ENCODE data around the gene PSME2.
"Not testable (repeated sequence)": the region's sequence is repeated elsewhere in the genome, so short reads cannot be mapped to it uniquely, and the experiment has no call there.

Gene PSME2

DNA sequence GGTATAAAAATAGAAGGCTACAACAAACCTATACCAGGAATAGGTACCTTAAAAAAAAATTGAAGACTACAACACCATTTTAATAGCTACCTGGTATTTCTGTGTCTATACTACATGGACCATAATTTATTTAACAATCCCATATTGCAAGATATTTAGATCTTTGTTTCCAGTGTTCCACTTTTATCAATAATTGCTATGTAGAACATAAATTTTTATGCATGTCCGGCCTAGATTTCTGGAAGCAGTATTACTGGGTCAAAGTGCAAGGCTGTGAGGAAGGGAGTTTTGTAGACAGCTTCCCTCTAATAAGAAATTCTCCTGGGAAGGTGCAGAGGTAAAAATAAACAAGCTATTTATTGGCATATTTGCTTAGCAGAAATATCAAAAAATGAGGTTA is 35.9 kb downstream of the PSME2 start:
- DNase-seq = no peak

DNA sequence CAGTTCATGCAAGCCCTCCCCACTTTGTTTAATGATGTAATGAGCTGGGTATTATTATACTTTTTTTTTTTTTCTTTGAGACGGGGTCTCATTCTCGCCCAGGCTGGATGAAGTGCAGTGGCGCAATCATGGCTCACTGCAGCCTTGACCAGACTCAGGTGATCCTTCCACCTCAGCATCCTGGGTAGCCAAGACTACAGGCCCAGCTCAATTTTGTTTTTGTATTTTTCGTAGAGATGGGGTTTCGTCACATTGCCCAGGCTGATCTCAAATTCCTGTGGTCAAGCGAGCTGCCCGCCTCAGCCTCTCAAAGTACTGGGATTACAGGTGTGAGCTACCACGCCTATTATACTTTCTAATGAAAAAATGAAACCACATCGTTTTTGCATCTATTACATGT is 36.4 kb downstream of the PSME2 start:
- DNase-seq = no peak

DNA sequence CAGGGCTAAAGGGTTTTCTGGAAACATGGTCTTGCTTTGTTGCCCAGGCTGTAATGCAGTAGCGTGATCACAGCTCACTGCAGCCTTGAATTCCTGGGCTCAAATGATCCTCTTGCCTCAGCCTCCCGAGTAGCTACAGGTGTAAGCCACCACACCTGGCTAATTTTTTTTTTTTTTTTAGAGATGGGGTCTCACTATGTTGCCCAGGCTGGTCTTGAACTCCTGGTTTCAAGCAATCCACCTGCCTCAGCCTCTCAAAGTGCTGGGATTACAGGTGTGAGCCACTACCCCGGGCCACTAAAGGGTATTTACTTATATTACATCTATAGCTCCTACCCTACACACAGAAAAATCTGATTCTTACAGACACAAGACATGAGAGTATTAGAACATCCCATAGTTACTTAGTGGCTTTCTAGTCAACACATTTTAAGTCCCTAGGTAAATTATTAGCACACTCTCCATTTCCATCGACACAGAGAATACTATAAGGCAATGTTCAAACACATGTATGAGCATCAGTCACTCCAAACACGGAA is 38.0 kb downstream of the PSME2 start:
- no peak for DNase-seq

DNA sequence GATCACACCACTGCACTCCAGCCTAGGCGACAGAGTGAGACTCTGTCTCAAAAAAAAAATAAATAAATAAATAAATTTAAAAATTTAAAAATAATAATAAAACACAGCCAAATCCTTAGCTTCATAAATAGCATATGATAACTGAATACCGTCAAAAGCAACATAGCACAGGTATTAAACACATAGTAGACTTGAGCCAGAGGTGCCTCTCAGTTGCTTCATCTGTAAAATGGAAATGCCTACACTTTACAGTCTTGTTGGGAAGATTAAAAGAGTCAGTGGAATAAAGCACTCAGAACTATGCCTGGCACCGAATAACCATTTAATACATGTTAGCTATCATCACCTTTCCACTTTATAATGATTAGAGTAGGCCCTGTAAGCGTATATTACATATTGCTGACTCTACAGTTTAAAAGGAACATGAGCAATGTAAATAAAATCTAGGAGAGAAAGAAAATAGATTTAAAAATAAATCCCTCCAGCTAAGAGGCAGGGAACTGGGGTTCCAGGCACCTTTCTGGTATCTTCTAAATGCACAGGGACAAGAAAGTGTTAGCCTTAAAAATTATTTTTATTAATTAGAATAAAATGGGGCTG is 39.6 kb downstream of the PSME2 start:
- DNase-seq = no peak

DNA sequence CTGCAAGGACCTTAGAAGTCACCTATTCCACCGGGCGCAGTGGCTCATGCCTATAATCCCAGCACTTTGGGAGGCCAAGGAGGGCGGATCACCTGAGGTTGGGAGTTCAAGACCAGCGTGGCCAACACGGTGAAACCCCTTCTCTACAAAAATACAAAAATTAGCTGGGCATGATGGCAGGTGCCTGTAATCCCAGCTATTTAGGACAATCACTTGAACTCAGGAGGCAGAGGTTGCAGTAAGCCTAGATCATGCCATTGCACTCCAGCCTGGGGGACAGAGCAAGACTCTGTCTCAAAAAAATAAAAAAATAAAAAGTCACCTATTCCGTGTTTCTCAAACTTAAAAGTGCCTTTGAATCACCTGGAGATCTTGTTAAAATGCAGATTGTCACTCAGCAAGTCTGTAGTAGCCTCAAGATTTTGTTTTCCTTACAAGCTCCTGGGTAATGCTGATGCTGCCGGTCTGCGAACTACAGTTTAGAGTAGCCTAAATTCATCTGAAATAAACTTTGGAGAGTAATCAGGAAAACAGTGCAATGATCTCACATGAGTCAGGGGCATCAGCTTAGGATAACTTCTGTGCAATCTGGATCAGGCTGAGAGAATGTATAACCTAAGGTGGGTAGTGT is 40.7 kb downstream of the PSME2 start:
- DNase-seq = not testable (repeated sequence)

DNA sequence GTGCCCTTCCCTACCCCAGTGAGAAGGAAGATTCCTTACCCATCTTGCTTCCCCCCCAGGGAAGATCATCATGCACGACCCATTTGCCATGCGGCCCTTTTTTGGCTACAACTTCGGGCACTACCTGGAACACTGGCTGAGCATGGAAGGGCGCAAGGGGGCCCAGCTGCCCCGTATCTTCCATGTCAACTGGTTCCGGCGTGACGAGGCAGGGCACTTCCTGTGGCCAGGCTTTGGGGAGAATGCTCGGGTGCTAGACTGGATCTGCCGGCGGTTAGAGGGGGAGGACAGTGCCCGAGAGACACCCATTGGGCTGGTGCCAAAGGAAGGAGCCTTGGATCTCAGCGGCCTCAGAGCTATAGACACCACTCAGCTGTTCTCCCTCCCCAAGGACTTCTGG is 43.0 kb downstream of the PSME2 start:
- no peak for DNase-seq

DNA sequence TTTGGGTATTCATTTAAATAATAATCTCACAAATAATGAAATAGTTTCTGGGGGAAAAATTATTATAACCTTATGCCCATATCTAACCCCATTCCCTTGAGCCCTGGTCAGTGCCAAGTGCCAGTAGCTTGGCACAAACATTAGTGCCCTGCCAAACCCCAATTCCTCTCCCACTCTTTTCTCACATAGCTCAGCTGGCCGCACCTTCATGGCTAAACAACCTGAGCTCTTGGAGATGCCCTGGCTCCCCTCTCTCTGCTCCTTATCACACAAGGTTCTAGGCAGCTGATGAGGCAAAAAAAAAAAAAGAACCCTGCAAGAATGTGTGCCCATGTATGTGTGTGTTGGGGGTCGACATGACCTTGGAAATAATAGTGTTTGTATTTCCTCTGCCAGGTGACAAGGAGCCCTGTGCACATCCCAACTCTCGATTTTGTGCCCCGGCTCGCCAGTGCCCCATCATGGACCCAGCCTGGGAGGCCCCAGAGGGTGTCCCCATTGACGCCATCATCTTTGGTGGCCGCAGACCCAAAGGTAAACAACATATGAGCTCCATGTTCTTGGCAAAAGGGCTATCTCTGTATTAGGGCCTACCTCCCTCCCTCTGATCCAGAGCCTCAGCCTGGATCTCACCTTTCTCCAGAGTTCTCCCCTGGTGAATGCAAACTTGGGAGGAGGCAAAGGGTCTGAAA is 43.9 kb downstream of the PSME2 start:
- no peak for DNase-seq

DNA sequence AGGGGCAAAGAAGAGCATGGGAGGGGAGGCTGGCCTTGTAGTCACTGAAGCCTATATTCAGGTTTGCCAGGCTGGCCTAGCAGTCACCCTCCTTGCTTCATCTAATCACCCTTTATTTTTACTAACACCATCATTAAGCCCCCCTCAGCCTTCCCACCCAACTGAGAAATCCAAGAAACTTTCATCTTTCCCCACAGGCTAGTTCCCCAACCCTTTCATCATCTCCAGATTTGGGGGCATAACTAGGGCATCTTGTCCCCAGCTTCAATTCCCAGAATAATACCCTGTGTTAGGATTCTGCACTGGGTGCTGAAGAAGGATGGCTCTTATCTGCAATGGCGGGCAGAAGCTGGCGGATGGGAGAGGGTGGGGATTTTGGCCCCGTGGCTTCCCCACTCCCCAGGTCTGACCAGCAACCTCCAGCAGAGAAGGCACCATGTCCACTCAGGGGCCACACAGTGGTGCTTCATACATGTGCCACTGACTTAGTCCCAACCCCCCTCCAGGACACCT is 45.4 kb downstream of the PSME2 start:
- DNase-seq = no peak

DNA sequence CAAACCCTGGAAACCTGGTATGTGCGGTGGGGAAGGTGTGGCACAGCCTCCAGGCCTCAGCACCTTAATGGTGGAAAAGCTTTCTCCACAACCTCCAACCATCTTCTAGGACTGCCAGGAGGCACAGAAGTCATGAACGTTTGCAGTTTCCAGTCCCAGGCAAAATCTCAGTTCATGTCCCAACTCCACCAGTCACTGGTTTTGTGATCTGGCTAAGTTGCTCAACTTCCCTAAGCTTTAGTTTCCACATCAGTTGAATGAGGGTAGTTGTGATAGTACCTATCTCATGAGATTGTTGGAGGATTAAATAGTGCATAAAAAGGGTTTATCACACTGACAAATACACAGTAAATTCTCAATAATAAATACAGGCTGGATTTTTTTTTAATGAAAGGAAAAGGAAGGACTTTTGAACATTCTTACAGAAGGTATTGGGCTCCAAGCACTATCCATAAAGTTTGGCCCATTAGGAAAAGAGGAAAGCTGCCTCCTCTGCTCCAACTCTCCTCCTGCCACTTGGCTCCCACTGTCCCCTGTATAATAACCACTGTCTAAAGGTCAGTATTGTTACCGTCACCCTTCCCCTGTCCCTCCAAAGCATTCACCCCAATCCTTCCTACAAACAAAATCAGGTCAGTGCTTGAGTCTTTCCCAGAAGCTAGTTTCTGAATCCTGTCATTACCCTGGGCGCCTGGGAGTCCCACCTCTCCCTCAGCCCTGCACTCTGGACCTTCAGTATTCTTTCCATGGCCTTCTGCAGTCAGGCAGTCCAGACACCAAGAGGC is 46.0 kb downstream of the PSME2 start:
- DNase-seq = no peak

DNA sequence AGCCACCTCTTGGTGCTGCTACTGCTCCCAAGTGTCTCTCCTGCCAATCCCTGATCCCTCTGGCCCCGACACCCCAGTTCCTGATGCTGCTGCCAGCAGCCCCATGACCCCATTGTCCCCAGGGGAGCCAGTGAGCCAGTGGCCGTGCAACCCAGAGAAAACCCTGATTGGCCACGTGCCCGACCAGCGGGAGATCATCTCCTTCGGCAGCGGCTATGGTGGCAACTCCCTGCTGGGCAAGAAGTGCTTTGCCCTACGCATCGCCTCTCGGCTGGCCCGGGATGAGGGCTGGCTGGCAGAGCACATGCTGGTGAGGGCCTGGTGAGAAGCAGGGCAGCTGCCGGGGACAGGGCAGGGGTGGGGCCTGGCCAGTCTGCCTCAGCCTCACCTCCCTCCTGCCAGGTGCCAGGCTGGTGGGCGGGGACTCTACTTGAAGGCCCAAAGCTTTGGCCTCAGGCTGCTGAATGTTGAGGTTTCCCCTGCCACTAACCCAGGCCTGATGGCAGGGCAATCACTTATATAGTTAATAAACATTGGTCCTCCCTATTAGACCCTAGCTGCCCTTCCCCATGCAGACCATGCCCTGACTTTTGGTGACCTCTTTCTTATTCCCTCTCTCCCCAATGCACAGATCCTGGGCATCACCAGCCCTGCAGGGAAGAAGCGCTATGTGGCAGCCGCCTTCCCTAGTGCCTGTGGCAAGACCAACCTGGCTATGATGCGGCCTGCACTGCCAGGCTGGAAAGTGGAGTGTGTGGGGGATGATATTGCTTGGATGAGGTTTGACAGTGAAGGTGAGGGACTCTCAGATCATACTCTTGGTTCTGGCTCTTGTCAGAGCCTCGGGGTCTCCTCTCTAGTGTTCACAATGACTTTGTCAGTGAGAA is 47.2 kb downstream of the PSME2 start:
- DNase-seq = no peak

DNA sequence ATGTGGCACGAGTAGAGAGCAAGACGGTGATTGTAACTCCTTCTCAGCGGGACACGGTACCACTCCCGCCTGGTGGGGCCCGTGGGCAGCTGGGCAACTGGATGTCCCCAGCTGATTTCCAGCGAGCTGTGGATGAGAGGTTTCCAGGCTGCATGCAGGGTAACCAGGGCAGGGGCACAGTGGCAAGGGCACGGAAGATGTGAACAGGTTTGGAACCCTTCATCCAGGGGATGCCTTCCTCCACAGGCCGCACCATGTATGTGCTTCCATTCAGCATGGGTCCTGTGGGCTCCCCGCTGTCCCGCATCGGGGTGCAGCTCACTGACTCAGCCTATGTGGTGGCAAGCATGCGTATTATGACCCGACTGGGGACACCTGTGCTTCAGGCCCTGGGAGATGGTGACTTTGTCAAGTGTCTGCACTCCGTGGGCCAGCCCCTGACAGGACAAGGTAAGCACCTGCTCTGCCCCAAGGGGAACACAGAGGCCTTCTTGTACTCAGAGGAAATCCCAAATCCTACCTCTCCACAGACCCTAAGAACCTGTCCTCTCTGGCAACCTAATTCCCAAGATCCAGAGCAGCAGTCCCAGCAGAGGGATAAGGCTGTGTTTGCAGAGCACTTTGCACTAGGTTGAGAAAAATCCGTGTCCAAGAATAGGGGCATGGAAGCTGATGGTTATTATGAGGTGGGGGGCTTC is 48.0 kb downstream of the PSME2 start:
- no peak for DNase-seq

DNA sequence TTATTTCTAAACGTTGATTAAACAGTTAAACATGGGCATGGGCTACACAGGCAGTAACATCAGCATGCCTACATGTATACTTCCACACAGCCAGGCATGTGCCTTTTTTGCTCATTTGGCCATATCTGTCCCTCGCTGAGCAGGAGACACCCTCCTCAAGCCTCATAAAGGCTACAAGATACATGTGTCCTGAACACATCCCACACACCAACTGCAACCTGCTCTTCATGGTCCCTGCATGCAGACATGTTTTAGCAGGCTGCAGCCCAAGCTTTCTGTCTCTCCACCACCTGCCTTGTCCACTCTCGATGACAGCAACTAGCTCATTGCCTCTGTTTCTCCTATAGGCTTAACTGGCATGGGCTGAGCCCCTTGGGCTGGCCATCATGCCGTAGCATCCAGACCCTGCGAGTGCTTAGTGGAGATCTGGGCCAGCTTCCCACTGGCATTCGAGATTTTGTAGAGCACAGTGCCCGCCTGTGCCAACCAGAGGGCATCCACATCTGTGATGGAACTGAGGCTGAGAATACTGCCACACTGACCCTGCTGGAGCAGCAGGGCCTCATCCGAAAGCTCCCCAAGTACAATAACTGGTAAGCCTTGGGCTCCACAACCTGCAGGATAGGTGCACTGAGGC is 49.7 kb downstream of the PSME2 start:
- no peak for DNase-seq

DNA sequence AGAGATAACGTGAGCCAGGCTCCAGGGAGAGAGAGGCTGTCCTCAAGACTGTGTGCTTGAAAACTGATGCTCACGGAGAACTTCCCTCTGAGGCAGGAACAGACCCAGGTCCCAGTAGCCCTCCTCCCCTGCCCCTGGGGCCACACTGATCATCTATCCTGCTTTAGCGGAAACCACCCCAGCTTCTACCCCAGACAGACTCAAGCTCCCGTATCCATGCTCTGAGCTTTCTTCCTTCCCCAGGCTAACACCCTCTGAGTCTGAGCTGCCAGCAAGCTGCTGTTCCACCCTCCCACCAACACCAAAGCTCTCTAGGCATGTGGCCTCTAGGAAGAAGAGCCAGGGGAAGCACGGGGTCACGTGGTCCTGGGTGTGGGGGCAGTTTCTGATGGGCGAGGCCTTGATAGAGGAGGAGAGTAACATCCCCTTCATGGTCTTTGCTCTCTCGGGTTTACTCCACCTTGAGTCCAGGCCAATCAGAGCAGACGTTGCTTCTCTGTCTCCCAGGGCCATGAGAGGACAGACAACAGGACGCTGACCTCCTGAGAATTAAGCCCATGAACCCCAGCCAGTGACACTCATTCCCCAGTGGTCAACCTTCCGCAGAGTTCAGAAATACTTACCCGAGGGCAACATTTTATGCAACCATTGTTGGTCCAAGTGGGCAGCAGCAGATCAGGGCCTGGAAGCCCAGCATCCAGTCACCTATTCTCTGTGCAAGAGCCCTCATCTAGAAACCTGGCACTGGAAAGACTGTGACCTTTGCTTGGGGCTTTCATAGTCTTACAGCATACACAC is 50.9 kb downstream of the PSME2 start:
- peak; percentile 50 to 57 for DNase-seq

DNA sequence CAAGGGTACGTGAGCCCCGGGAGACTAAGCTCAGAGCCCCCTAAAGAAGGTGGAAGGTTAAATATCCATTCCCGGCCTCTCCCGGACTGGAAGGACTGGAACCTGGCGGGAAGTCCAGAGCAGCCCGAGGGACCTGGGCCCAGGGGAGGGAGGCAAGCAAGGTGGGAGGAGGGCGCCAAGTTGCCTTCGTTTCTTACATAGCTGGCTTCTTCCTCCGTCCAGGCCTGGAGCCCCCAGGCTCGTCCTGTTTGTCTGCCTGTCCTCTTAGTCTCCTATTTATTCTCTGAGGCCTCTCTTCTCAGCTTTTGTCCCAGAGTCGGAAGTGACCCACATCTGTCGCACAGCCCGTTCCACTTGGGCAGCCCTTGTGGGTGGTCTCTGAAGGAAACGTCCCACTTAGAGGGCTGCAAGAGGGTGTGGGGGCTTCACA is 51.6 kb downstream of the PSME2 start:
- DNase-seq = no peak

DNA sequence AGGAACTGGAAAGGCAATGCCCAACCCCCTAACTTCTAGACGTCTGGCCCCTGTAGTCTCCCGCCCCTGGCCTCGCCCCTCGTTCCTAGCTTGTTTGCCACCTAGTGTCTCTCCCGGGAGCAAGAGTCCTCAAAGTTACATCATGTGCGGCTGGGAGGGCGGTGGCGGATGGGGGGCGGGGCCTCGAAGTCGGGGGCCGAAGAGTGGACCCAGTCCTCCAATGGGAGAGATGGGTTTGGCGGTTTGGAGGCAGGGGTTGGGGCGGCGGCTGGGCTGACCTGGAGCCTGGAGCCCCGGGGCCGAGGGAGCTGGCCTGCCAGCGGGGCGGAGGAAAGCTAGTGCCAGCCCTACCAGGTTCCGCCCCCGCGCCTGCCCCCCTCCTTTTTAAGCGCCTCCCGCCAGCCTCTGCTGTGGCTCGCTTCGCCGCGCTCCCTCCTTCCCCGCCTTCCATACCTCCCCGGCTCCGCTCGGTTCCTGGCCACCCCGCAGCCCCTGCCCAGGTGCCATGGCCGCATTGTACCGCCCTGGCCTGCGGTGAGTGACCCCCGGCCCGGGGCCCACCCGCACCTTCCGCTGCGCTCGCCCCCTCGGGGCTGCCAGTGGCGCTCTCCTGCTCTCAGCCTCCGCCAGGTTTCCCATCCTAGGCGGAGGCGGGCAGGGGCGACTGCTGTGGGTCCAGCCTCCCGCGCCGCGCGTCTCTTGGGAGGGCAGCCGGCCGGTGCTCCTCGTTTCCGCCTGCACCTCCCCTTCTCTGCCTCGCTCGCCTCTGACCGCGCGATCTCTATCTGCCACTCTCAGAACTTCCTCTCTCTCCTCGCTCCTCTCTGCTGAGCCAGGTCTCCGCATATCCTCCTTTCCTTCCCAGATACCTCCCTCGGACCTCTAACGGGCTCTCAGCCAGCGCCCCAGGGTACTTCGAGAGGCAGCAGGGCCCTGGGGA is 52.2 kb downstream of the PSME2 start, which contains the start of gene PCK2:
Gene PCK2 (plus strand): TSS at position 411 of the 940 bp plus-strand sequence. CDS start 95 bp downstream, at position 506.
- DNase-seq = peak; percentile 83 to 86
